HG03097 (cell line): ENCODE measurements around the gene RNF151.
"Not testable (repeated sequence)": the region's sequence is repeated elsewhere in the genome, so short reads cannot be mapped to it uniquely, and the experiment has no call there.

ENCODE experiments used
- ATAC-seq: cut with Tn5 transposase; IDR thresholded peaks from one replicate; pipeline ENCODE4 v1.9.1; 2021; ENCODE audit not compliant: unreplicated experiment, low FRiP score

RNF151 gene

GRCh38 chr16:1938316-1938715 is 28.3 kb upstream of the RNF151 start:
- ATAC-seq = no peak

- no peak for ATAC-seq
These were observed 27.7 kb upstream of the RNF151 start for GRCh38 chr16:1938910-1939309.

- not testable (repeated sequence) for ATAC-seq
These were observed 26.8 kb upstream of the RNF151 start for GRCh38 chr16:1939833-1940232.

- ATAC-seq = no peak
These were observed 26.1 kb upstream of the RNF151 start for GRCh38 chr16:1940273-1941161.

GRCh38 chr16:1941162-1942046 is 25.3 kb upstream of the RNF151 start:
- no peak for ATAC-seq

- ATAC-seq = no peak
These were observed 24.4 kb upstream of the RNF151 start for GRCh38 chr16:1942047-1942809.

- ATAC-seq = peak; percentile 82
These were observed 23.6 kb upstream of the RNF151 start, which contains the start of gene MSRB1 for GRCh38 chr16:1942810-1943726. Gene MSRB1 (minus strand): TSS chr16:1943199. CDS start chr16:1943156, 43 bp downstream.

- ATAC-seq = no peak
These were observed 21.9 kb upstream of the RNF151 start for GRCh38 chr16:1944612-1945199.

- ATAC-seq = no peak
These were observed 20.9 kb upstream of the RNF151 start for GRCh38 chr16:1945559-1946391.

- ATAC-seq = no peak
These were observed 19.9 kb upstream of the RNF151 start for GRCh38 chr16:1946495-1947368.

GRCh38 chr16:1947369-1947670 is 19.3 kb upstream of the RNF151 start:
- no peak for ATAC-seq

- ATAC-seq = no peak
These were observed 17.1 kb upstream of the RNF151 start for GRCh38 chr16:1949507-1949906.

- no peak for ATAC-seq
These were observed 16.6 kb upstream of the RNF151 start for GRCh38 chr16:1950047-1950446.

GRCh38 chr16:1950559-1950958 is 16.1 kb upstream of the RNF151 start:
- ATAC-seq = no peak

- ATAC-seq = no peak
These were observed 12.9 kb upstream of the RNF151 start for GRCh38 chr16:1953734-1954133.

- not testable (repeated sequence) for ATAC-seq
These were observed 9.1 kb upstream of the RNF151 start for GRCh38 chr16:1957434-1958142.

GRCh38 chr16:1958143-1958491 is 8.5 kb upstream of the RNF151 start:
- not testable (repeated sequence) for ATAC-seq
